ENCODE data around the gene HBS1L. TPM values are rescaled to one million over a fixed set of nuclear protein-coding genes. Genes with fewer than 3 reads are reported as not detected.

HBS1L gene
- polyA plus RNA-seq, 1 of the 3 experiments (the other 2 are of a cell fraction): 19.0 TPM

DNA sequence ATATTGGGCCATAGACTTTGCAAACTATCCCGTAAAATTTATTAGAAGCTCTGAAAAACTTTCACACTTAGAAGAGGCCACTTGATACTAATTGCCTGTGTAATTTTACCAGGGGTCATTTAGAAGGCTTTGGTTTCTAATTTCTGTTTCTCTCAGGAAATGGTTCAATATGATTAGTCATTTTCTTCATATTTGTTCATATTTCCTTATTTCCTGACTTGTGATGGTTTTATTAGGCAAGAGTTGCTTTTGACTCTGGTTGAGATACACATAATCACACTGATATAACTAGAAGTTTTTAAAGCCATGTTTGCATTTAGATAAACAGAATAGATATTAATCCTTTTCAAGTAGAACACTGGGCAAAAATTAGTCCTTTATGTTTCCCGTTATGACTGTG is 11.8 kb upstream of the HBS1L start:
- H3F3A ChIP-seq (replicated peaks; ENCODE audit: insufficient read depth): no peaks in the 10 kb centered on the region
- H3K79me2 ChIP-seq (ENCODE audit: insufficient read depth): no peaks in the 10 kb centered on the region
- TF ChIP-seq EP300 (IDR thresholded peaks at IDR 0.05; ENCODE audit: borderline replicate concordance in 1 of 2, low read depth in 1 of 2, low read length in 1 of 2): no peak
- TF ChIP-seq, protein P1, sequence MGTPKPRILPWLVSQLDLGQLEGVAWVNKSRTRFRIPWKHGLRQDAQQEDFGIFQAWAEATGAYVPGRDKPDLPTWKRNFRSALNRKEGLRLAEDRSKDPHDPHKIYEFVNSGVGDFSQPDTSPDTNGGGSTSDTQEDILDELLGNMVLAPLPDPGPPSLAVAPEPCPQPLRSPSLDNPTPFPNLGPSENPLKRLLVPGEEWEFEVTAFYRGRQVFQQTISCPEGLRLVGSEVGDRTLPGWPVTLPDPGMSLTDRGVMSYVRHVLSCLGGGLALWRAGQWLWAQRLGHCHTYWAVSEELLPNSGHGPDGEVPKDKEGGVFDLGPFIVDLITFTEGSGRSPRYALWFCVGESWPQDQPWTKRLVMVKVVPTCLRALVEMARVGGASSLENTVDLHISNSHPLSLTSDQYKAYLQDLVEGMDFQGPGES (IDR thresholded peaks at IDR 0.05; ENCODE audit: low read depth, low read length): no peak
- no peak for TF ChIP-seq SMC3 (IDR thresholded peaks at IDR 0.05; ENCODE audit: low read depth, low read length)
- no peak for TF ChIP-seq EZH2phosphoT487 (IDR thresholded peaks at IDR 0.05; ENCODE audit: borderline replicate concordance, low read depth)
- TF ChIP-seq NFIC (IDR thresholded peaks at IDR 0.05; ENCODE audit: borderline replicate concordance): no peak
- H3K9me2 ChIP-seq: no peaks in the 10 kb centered on the region
- no peaks in the 10 kb centered on the region for H3K27me3 ChIP-seq (ENCODE audit: insufficient read depth)
- peak overlapping the region; percentile 63; the same call in 1 of the 2 replicates for H2AFZ ChIP-seq (ENCODE audit: low read depth)
- no peak overlapping the region for H3K27ac ChIP-seq (ENCODE audit: low read depth in 2 of 2, low read length in 1 of 2)
- ChIA-PET POLR2A (no interaction called here), CTCF (no interaction called here)
- H3K4me3 ChIP-seq (ENCODE audit: low read depth in 2 of 2, low read length in 1 of 2): no peak overlapping the region
- no peaks in the 10 kb centered on the region for H3K9me3 ChIP-seq
- 95% methylated on average over 2 of the region's 2 CpGs for WGBS (ENCODE audit: low lambda C conversion rate)
- no peak for DNase-seq
- H3K36me3 ChIP-seq (replicated peaks in 1 of 2; ENCODE audit: control insufficient read depth in 1 of 2, insufficient read depth in 2 of 2, low read length in 1 of 2): no peaks in the 10 kb centered on the region
- no peaks in the 10 kb centered on the region for H4K20me1 ChIP-seq (ENCODE audit: insufficient read depth)
- H3K4me2 ChIP-seq: no peak overlapping the region
- no peak overlapping the region for H3K9ac ChIP-seq
- H3K4me1 ChIP-seq (ENCODE audit: control insufficient read depth in 1 of 2, insufficient read depth in 2 of 2, low read depth in 1 of 2, low read length in 1 of 2): no peaks in the 10 kb centered on the region

DNA sequence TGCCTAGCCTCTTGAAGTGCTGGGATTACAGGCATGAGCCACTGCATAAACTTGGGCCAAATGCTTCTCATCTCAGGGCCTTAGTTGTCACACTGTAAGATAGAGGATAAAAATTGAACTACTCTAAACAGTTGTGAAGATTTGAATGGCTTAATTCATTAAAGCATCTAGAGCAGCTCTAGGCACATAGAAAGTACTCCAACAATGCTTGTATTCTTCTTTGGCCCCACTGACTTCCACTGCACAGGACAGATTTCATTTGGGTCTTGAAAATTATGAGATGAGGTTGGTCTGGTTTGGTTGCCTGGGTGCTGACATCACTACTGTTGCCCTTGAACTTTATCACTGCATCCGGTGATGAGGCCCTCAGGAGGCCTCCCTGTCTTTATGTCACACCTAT is 10.0 kb upstream of the HBS1L start:
- Histone ChIP-seq H4K20me1 (ENCODE audit: insufficient read depth) (no peaks in the 10 kb centered on the region), H3K79me2 (ENCODE audit: insufficient read depth) (no peaks in the 10 kb centered on the region), H3K36me3 (replicated peaks in 1 of 2; ENCODE audit: control insufficient read depth in 1 of 2, insufficient read depth in 2 of 2, low read length in 1 of 2) (no peaks in the 10 kb centered on the region), H3K27me3 (ENCODE audit: insufficient read depth) (no peaks in the 10 kb centered on the region), H3K4me2 (no peak overlapping the region), H3K9me3 (no peaks in the 10 kb centered on the region), H3K4me1 (ENCODE audit: control insufficient read depth in 1 of 2, insufficient read depth in 2 of 2, low read depth in 1 of 2, low read length in 1 of 2) (no peaks in the 10 kb centered on the region), H3K9me2 (no peaks in the 10 kb centered on the region), H2AFZ (ENCODE audit: low read depth) (no peak overlapping the region), H3K9ac (no peak overlapping the region), H3F3A (replicated peaks; ENCODE audit: insufficient read depth) (no peaks in the 10 kb centered on the region), H3K27ac (ENCODE audit: low read depth in 2 of 2, low read length in 1 of 2) (no peak overlapping the region), H3K4me3 (ENCODE audit: low read depth in 2 of 2, low read length in 1 of 2) (no peak overlapping the region)
- TF ChIP-seq EZH2phosphoT487 (IDR thresholded peaks at IDR 0.05; ENCODE audit: borderline replicate concordance, low read depth): no peak
- no peak for DNase-seq
- ChIA-PET POLR2A (no interaction called here), CTCF (no interaction called here)
- 45% methylated on average over 1 of the region's 1 CpG for WGBS (ENCODE audit: low lambda C conversion rate)

DNA sequence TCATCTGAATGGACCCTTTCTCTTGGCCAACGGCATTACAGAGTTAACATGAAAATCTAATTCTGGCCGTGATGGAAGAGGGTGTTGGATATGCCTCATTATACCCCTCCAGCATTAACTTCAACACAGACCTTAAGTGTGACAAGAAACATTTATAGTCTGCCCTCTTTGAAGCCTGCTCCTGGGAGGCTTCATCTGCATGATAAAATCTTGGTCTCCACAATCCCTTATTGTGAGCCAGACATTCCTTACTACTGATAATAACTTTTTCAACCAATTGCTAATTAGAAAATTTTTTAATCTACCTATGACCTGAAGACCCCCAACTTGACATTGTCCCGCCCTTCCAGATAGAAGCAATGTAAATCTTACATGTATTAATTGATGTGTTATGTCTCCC is 9.3 kb upstream of the HBS1L start:
- Histone ChIP-seq H4K20me1 (ENCODE audit: insufficient read depth) (no peaks in the 10 kb centered on the region), H3K27me3 (ENCODE audit: insufficient read depth) (no peaks in the 10 kb centered on the region), H3K9ac (no peak overlapping the region), H3K4me2 (no peak overlapping the region), H3K36me3 (replicated peaks in 1 of 2; ENCODE audit: control insufficient read depth in 1 of 2, insufficient read depth in 2 of 2, low read length in 1 of 2) (no peaks in the 10 kb centered on the region), H3K9me2 (no peaks in the 10 kb centered on the region), H3K9me3 (no peaks in the 10 kb centered on the region), H3K79me2 (ENCODE audit: insufficient read depth) (no peaks in the 10 kb centered on the region), H3F3A (replicated peaks; ENCODE audit: insufficient read depth) (no peaks in the 10 kb centered on the region), H3K4me1 (ENCODE audit: control insufficient read depth in 1 of 2, insufficient read depth in 2 of 2, low read depth in 1 of 2, low read length in 1 of 2) (no peaks in the 10 kb centered on the region), H3K4me3 (ENCODE audit: low read depth in 2 of 2, low read length in 1 of 2) (no peak overlapping the region), H3K27ac (ENCODE audit: low read depth in 2 of 2, low read length in 1 of 2) (no peak overlapping the region), H2AFZ (ENCODE audit: low read depth) (no peak overlapping the region)
- 37% methylated on average over 3 of the region's 3 CpGs for WGBS (ENCODE audit: low lambda C conversion rate)
- DNase-seq: no peak
- TF ChIP-seq, protein P2, sequence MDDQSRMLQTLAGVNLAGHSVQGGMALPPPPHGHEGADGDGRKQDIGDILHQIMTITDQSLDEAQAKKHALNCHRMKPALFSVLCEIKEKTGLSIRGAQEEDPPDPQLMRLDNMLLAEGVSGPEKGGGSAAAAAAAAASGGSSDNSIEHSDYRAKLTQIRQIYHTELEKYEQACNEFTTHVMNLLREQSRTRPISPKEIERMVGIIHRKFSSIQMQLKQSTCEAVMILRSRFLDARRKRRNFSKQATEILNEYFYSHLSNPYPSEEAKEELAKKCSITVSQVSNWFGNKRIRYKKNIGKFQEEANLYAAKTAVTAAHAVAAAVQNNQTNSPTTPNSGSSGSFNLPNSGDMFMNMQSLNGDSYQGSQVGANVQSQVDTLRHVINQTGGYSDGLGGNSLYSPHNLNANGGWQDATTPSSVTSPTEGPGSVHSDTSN (IDR thresholded peaks at IDR 0.05): no peak
- TF ChIP-seq TCF12 (IDR thresholded peaks at IDR 0.05): no peak
- no peak for TF ChIP-seq RAD21 (IDR thresholded peaks at IDR 0.05; ENCODE audit: low read length)
- TF ChIP-seq MXI1 (IDR thresholded peaks at IDR 0.05; ENCODE audit: low read depth, low read length): no peak
- no peak for TF ChIP-seq TAF1 (IDR thresholded peaks at IDR 0.05; ENCODE audit: borderline replicate concordance, low read depth, low read length)
- TF ChIP-seq RXRA (IDR thresholded peaks at IDR 0.05; ENCODE audit: borderline replicate concordance, low read depth): no peak
- TF ChIP-seq, protein P3, sequence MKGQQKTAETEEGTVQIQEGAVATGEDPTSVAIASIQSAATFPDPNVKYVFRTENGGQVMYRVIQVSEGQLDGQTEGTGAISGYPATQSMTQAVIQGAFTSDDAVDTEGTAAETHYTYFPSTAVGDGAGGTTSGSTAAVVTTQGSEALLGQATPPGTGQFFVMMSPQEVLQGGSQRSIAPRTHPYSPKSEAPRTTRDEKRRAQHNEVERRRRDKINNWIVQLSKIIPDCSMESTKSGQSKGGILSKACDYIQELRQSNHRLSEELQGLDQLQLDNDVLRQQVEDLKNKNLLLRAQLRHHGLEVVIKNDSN (IDR thresholded peaks at IDR 0.05; ENCODE audit: borderline replicate concordance, low read depth): no peak
- no peak for TF ChIP-seq MEF2A (IDR thresholded peaks at IDR 0.05; ENCODE audit: borderline replicate concordance, low read depth)
- TF ChIP-seq, protein P4, sequence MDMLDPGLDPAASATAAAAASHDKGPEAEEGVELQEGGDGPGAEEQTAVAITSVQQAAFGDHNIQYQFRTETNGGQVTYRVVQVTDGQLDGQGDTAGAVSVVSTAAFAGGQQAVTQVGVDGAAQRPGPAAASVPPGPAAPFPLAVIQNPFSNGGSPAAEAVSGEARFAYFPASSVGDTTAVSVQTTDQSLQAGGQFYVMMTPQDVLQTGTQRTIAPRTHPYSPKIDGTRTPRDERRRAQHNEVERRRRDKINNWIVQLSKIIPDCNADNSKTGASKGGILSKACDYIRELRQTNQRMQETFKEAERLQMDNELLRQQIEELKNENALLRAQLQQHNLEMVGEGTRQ (IDR thresholded peaks at IDR 0.05; ENCODE audit: borderline replicate concordance, low read depth, low read length): no peak
- no peak for TF ChIP-seq RCOR1 (IDR thresholded peaks at IDR 0.05; ENCODE audit: low read length)
- TF ChIP-seq SMC3 (IDR thresholded peaks at IDR 0.05; ENCODE audit: low read depth, low read length): no peak
- TF ChIP-seq FOXJ3 (CRISPR knock-in tag; IDR thresholded peaks at IDR 0.05): no peak
- TF ChIP-seq, protein P1 (IDR thresholded peaks at IDR 0.05; ENCODE audit: low read depth, low read length): no peak
- TF ChIP-seq EZH2phosphoT487 (IDR thresholded peaks at IDR 0.05; ENCODE audit: borderline replicate concordance, low read depth): no peak
- TF ChIP-seq GATA2 (CRISPR knock-in tag; IDR thresholded peaks at IDR 0.05): no peak
- no peak for TF ChIP-seq POLR2AphosphoS5 (IDR thresholded peaks at IDR 0.05; ENCODE audit: low read depth, low read length)
- POLR2A ChIA-PET: no interaction called here
- CTCF ChIA-PET: no interaction called here
